GM21526 (cell line): Measurements from ENCODE around the gene FTH1.

Experiments used
- ATAC-seq: cut with Tn5 transposase; IDR thresholded peaks from one replicate; pipeline ENCODE4 v1.9.1; 2021; ENCODE audit warnings: moderate library complexity; ENCODE audit not compliant: unreplicated experiment, low FRiP score

The FTH1 gene

GRCh38 chr11:61950035-61950547, 17.3 kb downstream of the FTH1 start, which contains the start of gene BEST1:
Gene BEST1 (plus strand): TSS chr11:61950351. CDS start chr11:61951807, 1,456 bp downstream.
- ATAC-seq, result no peak

- ATAC-seq, result no peak
These were observed 18.0 kb downstream of the FTH1 start for GRCh38 chr11:61949169-61950034.

- ATAC-seq, result no peak
These were observed 18.9 kb downstream of the FTH1 start for GRCh38 chr11:61948505-61948904.

GRCh38 chr11:61947486-61948210, 19.8 kb downstream of the FTH1 start:
- no peak for ATAC-seq

GRCh38 chr11:61946894-61947293, 20.5 kb downstream of the FTH1 start:
- ATAC-seq, result no peak

- ATAC-seq, result no peak
These were observed 22.2 kb downstream of the FTH1 start for GRCh38 chr11:61945191-61945590.

- no peak for ATAC-seq
These were observed 27.0 kb downstream of the FTH1 start for GRCh38 chr11:61940466-61940865.

DNA sequence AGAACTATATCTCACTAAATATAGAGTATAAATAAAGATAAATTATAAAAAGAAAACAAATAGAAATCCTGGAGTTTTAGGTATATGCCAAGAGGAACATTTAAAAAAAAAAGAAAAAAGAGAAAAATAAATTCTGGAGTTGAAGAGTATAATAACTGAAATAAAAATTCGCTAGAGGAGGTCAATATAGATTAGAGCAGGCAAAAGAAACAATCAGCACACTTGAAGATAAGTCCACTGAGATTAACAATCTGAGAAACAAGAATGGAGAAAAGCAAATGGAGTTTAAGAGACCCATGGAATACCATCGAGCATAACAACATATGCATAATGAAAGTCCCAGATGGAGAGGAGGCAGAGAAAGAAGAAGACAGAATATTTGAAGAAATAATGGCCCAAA, 31.6 kb downstream of the FTH1 start:
- ATAC-seq, result no peak

- ATAC-seq, result no peak
These were observed 36.5 kb downstream of the FTH1 start for GRCh38 chr11:61930933-61931332.

DNA sequence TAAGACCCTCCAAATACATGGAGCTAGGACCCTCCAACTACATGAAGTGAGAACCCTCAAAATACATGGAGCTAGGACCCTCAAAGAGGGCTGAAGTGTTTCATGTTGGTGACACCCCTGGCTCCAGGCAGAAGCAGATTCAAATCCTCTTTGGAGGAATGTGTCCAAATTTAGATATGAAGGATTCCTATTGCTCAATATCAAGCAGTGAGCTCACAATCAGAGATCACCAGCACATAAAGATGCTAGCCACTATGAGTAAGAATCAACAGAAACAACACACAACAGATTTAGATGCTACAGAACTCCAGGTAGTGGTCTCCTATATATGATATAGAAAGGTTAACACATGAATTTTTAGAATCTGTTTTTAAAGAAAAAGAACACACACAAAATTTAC, 38.8 kb downstream of the FTH1 start:
- ATAC-seq, result no peak

DNA sequence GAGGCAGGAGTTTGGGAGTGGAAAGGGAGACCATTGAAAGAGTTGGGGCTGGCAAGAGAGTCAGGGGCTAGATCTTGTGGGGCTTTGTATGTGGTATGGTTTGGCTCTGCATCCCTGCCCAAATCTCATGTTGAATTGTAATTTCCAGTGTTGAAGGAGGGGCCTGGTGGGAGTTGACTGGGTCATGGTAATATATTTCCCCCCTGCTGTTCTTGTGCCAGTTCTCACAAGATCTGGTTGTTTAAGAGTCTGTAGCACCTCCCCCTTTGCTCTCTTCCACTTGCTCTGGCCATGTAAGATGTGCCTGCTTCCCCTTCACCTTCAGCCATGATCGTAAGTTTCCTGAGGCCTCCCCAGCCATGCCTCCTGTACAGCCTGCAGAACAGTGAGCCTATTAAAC, 39.9 kb downstream of the FTH1 start:
- no peak for ATAC-seq

DNA sequence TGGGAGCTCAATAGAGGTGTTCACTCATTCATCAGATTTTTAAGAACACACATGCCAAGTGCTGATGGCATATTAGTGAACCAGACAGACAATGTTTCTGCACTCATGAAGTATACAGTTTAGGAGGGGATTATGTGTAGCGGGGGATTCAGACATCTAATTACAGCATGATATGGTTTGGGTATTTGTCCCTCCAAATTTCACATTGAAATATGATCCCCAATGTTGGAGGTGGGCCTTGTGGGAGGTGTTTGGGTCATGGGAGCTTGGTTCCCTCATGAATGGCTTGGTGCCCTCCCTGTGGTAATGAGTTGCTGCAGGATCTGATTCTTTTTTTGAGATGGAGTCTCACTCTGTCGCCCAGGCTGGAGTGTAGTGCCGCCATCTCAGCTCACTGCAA, 41.2 kb downstream of the FTH1 start:
- no peak for ATAC-seq

DNA sequence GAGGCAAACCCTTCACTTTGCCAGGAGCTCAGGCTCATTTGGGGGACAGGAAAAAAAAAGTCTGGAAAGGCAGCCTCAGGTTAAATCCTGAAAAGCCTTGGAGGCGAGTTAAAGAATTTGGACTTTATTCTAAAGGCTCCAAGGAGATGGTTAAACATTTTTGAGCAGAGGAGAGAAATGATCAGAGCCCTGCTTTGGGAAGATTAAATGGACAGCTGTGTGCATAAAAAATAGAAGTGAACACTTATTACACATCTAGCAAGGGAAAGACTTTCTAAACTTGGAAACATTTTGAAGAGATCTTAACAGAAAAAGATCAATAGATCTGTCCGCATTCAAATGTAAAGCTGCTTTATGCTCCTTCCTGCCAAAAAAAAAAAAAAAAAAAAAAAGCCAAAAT, 41.7 kb downstream of the FTH1 start:
- ATAC-seq, result no peak

DNA sequence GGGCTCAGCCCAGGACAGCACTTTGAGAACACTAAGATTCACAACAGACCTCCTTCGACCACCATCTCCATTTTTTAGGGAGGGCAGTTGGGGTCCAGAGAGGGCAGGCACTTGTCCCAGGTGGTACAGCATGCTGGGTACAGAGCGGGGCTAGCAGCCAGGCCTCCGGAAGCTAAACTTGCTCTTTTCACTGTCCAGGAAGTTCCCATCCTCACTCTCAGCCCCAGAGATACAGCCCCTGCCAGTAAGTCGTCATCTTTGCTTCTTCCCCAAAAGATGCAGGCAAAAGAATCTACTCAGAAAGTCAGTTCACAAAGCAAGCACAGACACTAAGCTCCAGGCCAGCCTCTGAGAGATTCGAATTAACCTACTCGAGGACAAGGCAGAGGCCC, 43.4 kb downstream of the FTH1 start:
- no peak for ATAC-seq

DNA sequence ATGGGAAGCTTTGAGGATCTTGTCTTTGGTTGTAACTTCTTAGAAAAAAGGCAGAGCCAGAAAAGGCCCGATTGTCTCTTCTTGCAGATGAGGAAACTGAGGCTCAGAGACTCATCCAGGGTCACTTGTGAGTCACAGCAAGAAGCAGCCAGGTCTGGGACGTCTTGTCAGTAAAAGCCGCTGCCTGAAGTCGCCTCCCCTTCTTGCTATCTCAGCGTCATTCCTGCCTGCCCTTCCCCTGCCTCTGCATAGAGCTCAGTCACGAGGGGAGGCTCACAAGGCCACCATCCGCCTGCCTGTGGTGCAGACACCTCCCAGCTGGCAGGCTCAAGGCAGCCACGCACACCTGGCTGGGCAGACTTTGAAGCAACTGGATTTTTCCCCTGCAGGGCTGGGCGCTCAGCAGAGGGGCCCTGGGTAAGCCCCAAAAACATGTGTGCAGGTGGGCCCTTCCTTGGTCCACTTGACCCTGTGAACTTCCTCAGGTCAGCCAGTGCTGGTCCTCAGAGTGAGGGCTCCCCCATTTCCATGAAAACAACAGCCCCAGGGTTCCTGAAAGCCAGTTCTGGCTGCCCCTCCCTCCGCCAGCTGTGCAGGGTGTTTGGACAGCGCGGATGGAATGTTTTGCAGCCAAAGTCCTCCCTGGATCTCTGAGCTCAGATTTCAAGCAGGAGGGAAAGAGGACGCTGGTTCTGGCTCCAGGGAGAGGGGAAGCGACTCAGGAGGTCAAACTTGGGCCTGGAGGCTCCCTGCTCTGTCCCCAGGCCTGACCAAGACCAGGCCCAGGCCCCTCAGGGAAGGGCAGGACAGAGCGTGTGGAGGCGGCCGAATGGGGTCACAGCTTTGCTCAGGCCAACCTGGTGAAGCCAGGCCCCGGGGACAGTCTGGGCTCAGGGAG, 44.0 kb downstream of the FTH1 start:
- ATAC-seq, result no peak

DNA sequence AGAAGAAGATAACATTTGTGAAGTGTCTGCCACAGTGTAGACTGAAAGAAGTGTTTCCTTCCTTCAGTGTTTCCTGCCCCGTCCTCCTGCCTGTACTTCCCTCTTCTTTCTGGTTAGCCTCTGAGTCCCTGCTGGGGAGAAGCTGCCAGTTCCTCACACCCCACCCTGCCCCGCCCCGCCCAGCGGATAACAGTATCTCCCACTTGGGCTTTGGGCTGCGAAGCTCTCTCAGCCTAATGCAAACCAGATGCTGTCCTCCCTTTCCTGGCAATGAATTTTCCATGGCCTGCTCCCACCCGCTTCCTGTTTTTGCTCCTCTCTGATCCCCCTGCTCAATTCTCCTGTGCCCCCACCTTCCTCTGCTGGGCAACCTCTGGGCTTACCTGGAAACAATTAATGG, 44.9 kb downstream of the FTH1 start:
- ATAC-seq, result no peak

- no peak for ATAC-seq
These were observed 46.0 kb downstream of the FTH1 start for GRCh38 chr11:61921446-61921845.

DNA sequence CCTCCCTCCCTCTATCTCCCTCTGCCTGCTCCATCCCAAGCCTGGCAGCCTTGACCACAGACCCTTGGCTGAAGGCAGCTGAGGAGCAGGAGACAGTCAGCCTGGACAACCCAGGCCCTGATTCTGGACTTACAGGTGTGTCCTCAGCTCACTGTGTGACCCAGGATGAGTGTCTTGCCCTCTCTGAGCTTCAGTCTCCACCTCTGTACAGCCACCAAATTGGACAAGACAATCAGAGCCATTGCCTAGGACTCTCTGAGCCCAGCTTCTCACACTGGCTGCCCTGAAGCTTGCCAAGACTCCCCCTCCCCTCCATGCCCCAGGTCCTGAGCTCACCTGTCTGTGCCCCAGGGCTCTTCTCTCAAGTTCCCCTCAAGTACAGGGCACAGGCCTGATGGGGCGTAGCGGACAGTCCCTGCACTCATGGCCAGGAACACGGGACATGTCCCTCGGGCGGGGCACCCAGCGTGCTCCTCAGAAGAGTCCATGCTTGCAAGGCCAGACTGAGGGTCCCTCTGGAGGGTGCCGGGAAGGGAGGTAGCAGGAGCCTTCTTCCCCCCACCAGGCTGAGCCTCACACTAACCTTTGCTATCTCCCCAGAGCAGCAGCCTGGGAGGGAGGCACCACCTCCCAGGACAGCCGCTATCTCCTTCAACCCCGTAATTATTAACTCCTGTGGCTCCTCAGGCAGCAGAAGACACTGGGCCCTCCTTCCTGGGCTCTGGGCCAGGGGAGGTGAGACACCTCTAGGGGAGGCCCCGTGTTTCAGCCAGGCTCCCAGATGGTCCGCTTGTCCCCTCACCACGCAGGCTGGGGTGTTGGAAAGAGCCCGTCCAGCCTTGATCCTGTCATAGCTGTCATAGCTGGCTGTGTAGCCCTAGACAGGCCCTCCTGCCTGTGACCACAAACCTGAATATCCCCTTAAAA, 47.5 kb downstream of the FTH1 start:
- no peak for ATAC-seq

- no peak for ATAC-seq
These were observed 48.3 kb downstream of the FTH1 start for GRCh38 chr11:61918938-61919704.
